Upper lobe of right lung (tissue), 1 donor: ENCODE measurements around the gene YBEY. TPM values are rescaled to one million over a fixed set of nuclear protein-coding genes. Genes with fewer than 3 reads are reported as not detected.
A peak's percentile ranks its signal among the peaks of the same experiment; 100 is the strongest.

Experiments
- ATAC-seq: fragments of 200-7000 bp; cut with Tn5 transposase; one replicate; pipeline ENCODE4 v1.9.1; 2020; ENCODE audit warnings: mild to moderate bottlenecking, moderate library complexity
- DNase-seq: peaks from one replicate; pipeline ENCODE4 v3.0.0-alpha.2; 2020
- H3K27ac ChIP-seq: fragments of 200-600 bp; one replicate; pipeline ENCODE4 v1.8.0; 2022
- H3K27me3 ChIP-seq: fragments of 200-600 bp; one replicate; pipeline ENCODE4 v1.8.0; 2022; ENCODE audit warnings: mild to moderate bottlenecking
- H3K36me3 ChIP-seq: fragments of 200-600 bp; one replicate; pipeline ENCODE4 v1.8.0; 2022
- H3K4me1 ChIP-seq: fragments of 200-600 bp; one replicate; pipeline ENCODE4 v1.8.0; 2022
- H3K4me3 ChIP-seq: fragments of 200-600 bp; one replicate; pipeline ENCODE4 v1.8.0; 2022; ENCODE audit warnings: mild to moderate bottlenecking
- H3K9me3 ChIP-seq: fragments of 200-600 bp; one replicate; pipeline ENCODE4 v1.8.0; 2022
- CTCF ChIP-seq: fragments of 200-600 bp; IDR thresholded peaks from one replicate; pipeline ENCODE4 v1.8.0; 2022; ENCODE audit warnings: antibody characterized with exemption
- intact Hi-C: fragments of 100-400 bp; cut with DNase I; formaldehyde crosslinking; loops from one replicate; pipeline ENCODE4 v1.11.0; 2022
- total RNA-seq: library from RNA; stranded (reverse); fragmentation: NEBNext Ultra II Directional; extraction: Animal tissue kit (Norgen Biotek cat#: 25700); gene quantifications from one replicate; pipeline ENCODE4 v1.2.1, GENCODE V29; 2021
- donor health status: DM: no; HTN: yes; CAD: no; lungs with severe emphysema.

Gene YBEY
- total RNA-seq, 1 donor from 2014 or later, result 14.0 TPM

- no peak overlapping the region for H3K4me3 ChIP-seq
- no peak overlapping the region for H3K27ac ChIP-seq
- intact Hi-C loops, result no loop called here
- no peaks in the 10 kb centered on the region for H3K27me3 ChIP-seq
- DNase-seq, result peak; percentile 44
- no peaks in the 10 kb centered on the region for H3K4me1 ChIP-seq
- H3K9me3 ChIP-seq, result no peaks in the 10 kb centered on the region
- peaks cover 100% of the 10 kb centered on the region for H3K36me3 ChIP-seq
- ATAC-seq, result no peak
- TF ChIP-seq CTCF, result no peak
These were observed 31.0 kb upstream of the YBEY start for GRCh38 chr21:46255166-46255565.

GRCh38 chr21:46255758-46256337 lies 30.3 kb upstream of the YBEY start:
- H3K4me1 ChIP-seq, result no peaks in the 10 kb centered on the region
- intact Hi-C loops, result no loop called here
- DNase-seq (peak; percentile 49), ATAC-seq (no peak)
- H3K4me3 ChIP-seq, result no peak overlapping the region
- no peak for TF ChIP-seq CTCF
- no peaks in the 10 kb centered on the region for H3K27me3 ChIP-seq
- H3K27ac ChIP-seq, result no peak overlapping the region
- H3K36me3 ChIP-seq, result peaks cover 100% of the 10 kb centered on the region
- no peaks in the 10 kb centered on the region for H3K9me3 ChIP-seq

DNA sequence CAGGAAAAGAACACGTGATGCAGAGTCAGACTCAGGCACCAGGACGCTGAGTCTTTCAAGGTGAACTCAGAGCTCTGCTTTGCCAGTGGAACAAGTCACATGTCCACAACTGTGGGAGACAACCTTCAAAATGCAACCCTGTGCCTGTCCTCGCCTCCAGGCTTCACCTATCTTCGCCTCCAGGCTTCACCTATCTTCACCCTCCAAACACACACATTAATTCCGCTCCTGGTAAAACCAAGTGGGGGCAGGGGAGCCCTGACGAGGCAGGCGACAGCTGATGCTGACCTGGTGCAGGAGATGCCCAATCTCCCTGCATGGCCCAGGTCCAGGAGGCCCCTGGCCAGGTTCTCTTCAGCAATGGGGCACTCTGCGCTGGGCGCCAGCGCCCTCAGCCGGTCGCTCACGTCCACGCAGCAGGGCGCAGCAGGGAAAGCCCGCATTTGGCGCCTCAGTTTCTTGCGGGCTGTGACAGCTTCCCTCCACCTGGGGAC lies 29.6 kb upstream of the YBEY start:
- intact Hi-C loops, result no loop called here
- Histone ChIP-seq H3K4me3 (no peak overlapping the region), H3K36me3 (peaks cover 100% of the 10 kb centered on the region), H3K9me3 (no peaks in the 10 kb centered on the region), H3K27me3 (no peaks in the 10 kb centered on the region), H3K4me1 (no peaks in the 10 kb centered on the region), H3K27ac (no peak overlapping the region)
- no peak for TF ChIP-seq CTCF
- peak; percentile 48 for DNase-seq
- ATAC-seq, result no peak

DNA sequence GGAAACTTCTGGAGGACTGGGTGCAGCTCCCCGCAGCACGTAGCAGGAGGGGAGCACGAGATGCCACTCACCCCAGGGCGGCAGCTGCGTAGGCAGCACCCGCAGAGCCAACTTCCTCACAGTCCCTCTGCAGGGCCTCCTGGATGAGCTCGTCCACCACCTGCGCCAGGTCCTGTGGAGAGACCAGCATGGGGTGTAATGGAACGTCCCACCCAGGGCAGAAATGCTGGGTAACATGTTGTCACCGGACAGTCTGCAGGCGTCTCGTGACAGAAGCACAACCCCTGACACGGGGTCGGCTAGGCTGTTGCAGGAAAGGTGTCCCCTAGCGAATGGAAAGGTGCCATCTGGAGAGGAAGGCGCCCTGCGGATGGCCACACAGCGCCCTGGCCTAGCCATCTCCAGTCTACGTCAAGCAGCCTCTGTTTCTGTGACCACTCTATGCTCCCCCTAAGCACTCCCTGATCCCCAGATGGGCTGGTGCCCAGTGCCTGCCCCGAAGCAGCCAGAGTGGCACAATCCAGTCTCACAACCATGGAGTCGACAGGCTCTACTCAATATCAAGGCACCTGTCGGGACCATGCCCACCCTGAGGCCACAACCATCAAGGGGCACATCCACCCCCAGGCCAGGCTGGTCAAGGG lies 22.0 kb upstream of the YBEY start:
- Histone ChIP-seq H3K36me3 (peaks cover 94% of the 10 kb centered on the region), H3K27me3 (no peaks in the 10 kb centered on the region), H3K27ac (no peak overlapping the region), H3K4me3 (no peak overlapping the region), H3K4me1 (no peaks in the 10 kb centered on the region), H3K9me3 (no peaks in the 10 kb centered on the region)
- DNase-seq, result no peak
- ATAC-seq, result peak; percentile 6
- TF ChIP-seq CTCF, result no peak
- intact Hi-C loops, result no loop called here

DNA sequence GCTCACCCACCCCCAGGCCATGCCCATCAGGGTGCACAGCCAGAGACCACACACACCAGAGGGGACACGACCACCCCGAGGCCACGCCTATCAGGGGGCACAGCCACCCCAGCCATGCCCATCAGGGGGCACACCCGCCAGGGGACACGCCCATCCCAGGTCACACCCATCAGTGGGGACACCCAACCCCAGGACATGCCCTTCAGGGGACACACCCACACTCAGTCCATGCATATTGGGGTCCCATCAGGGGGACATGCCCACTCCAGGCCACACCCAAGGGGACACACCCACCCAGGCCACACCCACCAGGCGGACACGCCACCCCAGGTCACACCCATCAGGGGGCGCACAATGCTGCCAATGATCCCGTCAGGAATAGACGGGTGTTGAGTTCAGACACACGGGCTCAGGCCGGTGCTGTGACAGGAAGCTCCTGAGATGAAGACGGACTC lies 21.4 kb upstream of the YBEY start:
- Histone ChIP-seq H3K4me3 (no peak overlapping the region), H3K9me3 (no peaks in the 10 kb centered on the region), H3K36me3 (peaks cover 94% of the 10 kb centered on the region), H3K27ac (no peak overlapping the region), H3K27me3 (no peaks in the 10 kb centered on the region), H3K4me1 (no peaks in the 10 kb centered on the region)
- intact Hi-C loops, result no loop called here
- peak; percentile 38 for ATAC-seq
- no peak for DNase-seq
- TF ChIP-seq CTCF, result no peak
